Measurements from ENCODE around the gene GP5. TPM values are rescaled to one million over a fixed set of nuclear protein-coding genes. Genes with fewer than 3 reads are reported as not detected.

Gene GP5
- total and polyA plus RNA-seq, 2 of the 13 experiments (the other 11 are each of a cell fraction or from before 2014, with no cell fraction given) = not detected

DNA sequence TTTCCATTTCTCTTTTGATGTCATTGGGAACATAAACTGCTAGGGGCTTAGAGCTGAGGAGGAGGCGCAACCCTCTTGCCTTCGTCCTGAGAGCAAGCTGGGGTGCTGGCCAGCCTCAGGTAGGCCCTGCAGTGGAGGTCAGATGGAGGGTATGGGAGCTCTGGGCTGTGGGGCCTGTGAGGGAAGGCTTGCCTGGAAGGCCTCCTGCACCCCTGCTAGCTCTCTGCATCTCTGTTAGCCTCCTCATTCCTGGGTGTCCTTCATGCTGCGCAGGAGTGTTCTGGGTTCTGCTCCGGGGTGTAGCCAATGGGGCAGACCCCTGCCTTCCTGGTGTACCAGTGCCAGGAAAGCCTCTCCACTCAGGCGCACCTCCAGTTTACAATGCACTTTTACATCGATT is 11.8 kb downstream of the GP5 start:
- 83% methylated on average over 6 of the region's 6 CpGs for WGBS (ENCODE audit: low lambda C conversion rate)
- ChIA-PET POLR2A (no interaction called here), CTCF (ENCODE audit: low intra/inter-chr PET ratio, low total read pairs) (no interaction called here)
- H3K4me2 ChIP-seq (ENCODE audit: low read depth, low read length) = no peak overlapping the region
- no peak for TF ChIP-seq HES4 (CRISPR knock-in tag; IDR thresholded peaks at IDR 0.05; ENCODE audit: borderline replicate concordance)
- no peak for TF ChIP-seq GABPB1 (CRISPR knock-in tag; IDR thresholded peaks at IDR 0.05)
- no peak for TF ChIP-seq RARG (CRISPR knock-in tag; IDR thresholded peaks at IDR 0.05; ENCODE audit: low read depth)
- TF ChIP-seq ZNF773 (CRISPR knock-in tag; IDR thresholded peaks at IDR 0.05; ENCODE audit: borderline replicate concordance) = no peak
- H3K27ac ChIP-seq (ENCODE audit: extremely low read length, insufficient read depth, low read length) = no peak overlapping the region
- DNase-seq (ENCODE audit: low spot score) (no peak), FAIRE-seq (no peak), ATAC-seq (no peak)
- H3K27me3 ChIP-seq (ENCODE audit: control insufficient read depth in 1 of 2, insufficient read depth in 2 of 2, low read length in 2 of 2) = peaks cover 9 to 47% of the 10 kb centered on the region in 2 experiments; a peak in 4 of 5 replicates
- no TSS peak for BruUV-seq (replicated peaks)
- no peaks in the 10 kb centered on the region for H3K79me2 ChIP-seq (ENCODE audit: insufficient read depth, low read length)
- H3K4me1 ChIP-seq (ENCODE audit: insufficient read depth, low read length) = peaks cover 9% of the 10 kb centered on the region; the same call in 1 of the 2 replicates
- H4K20me1 ChIP-seq (ENCODE audit: insufficient read depth, low read length) = no peaks in the 10 kb centered on the region
- 0 out of 2 replicates have a peak, but pooled peaks cover 4% of the 10 kb centered on the region for H3K9me3 ChIP-seq (ENCODE audit: low read length)
- no peaks in the 10 kb centered on the region for H3K36me3 ChIP-seq (replicated peaks in 1 of 2; ENCODE audit: control insufficient read depth in 1 of 2, insufficient read depth in 2 of 2, low read length in 2 of 2)
- intact Hi-C loops (cut with micrococcal nuclease; ENCODE audit: unreplicated experiment) (no loop called here), in situ Hi-C loops (cut with HindIII; ENCODE audit: extremely low pct_ligation_motif_present, low pct_unique_long_range_greater_than_20kb) (no loop called here)
- H3K4me3 ChIP-seq (replicated peaks in 1 of 3; ENCODE audit: insufficient read depth in 1 of 3, low read depth in 2 of 3, low read length in 3 of 3) = no peak overlapping the region
- H2AFZ ChIP-seq (ENCODE audit: low read length) = no peak overlapping the region
- no peak overlapping the region for H3K9ac ChIP-seq (ENCODE audit: insufficient read depth, low read depth, low read length)

DNA sequence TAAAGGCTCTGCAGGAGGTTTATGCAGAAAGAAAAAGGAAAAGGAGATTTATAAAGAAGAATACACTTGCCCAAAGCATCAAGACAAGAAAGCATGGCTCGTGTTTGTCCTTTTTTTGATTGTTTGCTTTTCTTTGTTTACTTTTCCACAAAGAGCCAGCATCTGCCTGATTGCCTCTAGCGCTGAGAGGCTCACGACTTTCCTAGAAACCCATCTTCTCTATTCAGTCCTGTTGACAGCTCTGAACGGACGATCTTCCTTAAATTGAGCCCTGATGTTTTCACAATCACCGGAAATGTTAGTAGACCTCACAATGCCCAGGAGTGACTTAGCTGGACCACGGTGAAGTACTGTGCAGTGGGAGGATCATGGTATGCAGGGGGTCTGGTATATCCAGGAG is 12.4 kb downstream of the GP5 start:
- Histone ChIP-seq H3K4me3 (replicated peaks in 1 of 3; ENCODE audit: insufficient read depth in 1 of 3, low read depth in 2 of 3, low read length in 3 of 3) (no peak overlapping the region), H2AFZ (ENCODE audit: low read length) (no peak overlapping the region), H3K4me1 (ENCODE audit: insufficient read depth, low read length) (peaks cover 9% of the 10 kb centered on the region; the same call in 1 of the 2 replicates), H3K36me3 (replicated peaks in 1 of 2; ENCODE audit: control insufficient read depth in 1 of 2, insufficient read depth in 2 of 2, low read length in 2 of 2) (no peaks in the 10 kb centered on the region), H3K9me3 (ENCODE audit: low read length) (0 out of 2 replicates have a peak, but pooled peaks cover 4% of the 10 kb centered on the region), H3K27me3 (ENCODE audit: control insufficient read depth in 1 of 2, insufficient read depth in 2 of 2, low read length in 2 of 2) (peaks cover 9 to 49% of the 10 kb centered on the region in 2 experiments; a peak in 4 of 5 replicates), H4K20me1 (ENCODE audit: insufficient read depth, low read length) (no peaks in the 10 kb centered on the region), H3K4me2 (ENCODE audit: low read depth, low read length) (no peak overlapping the region), H3K27ac (ENCODE audit: extremely low read length, insufficient read depth, low read length) (no peak overlapping the region), H3K9ac (ENCODE audit: insufficient read depth, low read depth, low read length) (no peak overlapping the region), H3K79me2 (ENCODE audit: insufficient read depth, low read length) (no peaks in the 10 kb centered on the region)
- WGBS (ENCODE audit: low lambda C conversion rate) = 9% methylated on average over 7 of the region's 7 CpGs
- ATAC-seq = peak; percentile 38; the same call in 2 of the 3 replicates
- DNase-seq (ENCODE audit: low spot score) = no peak
- POLR2A ChIA-PET = no interaction called here
- in situ Hi-C loops (cut with HindIII; ENCODE audit: extremely low pct_ligation_motif_present, low pct_unique_long_range_greater_than_20kb) = no loop called here
- intact Hi-C loops (cut with micrococcal nuclease; ENCODE audit: unreplicated experiment) = no loop called here
- no TSS peak for BruUV-seq (replicated peaks)
- CTCF ChIA-PET (ENCODE audit: low intra/inter-chr PET ratio, low total read pairs) = no interaction called here
- FAIRE-seq = no peak
- TF ChIP-seq SOX13 (IDR thresholded peaks at IDR 0.05) = no peak
- peak in 1 of 2 experiments; percentile 14; a peak in 1 of 4 replicates for TF ChIP-seq SOX13 (CRISPR knock-in tag; conservative IDR thresholded peaks at IDR 0.05 in 1 of 2, IDR thresholded peaks at IDR 0.05 in 1 of 2)
- TF ChIP-seq GATAD2A (CRISPR knock-in tag; IDR thresholded peaks at IDR 0.05) = 0 out of 2 replicates have a peak, but pooled peaks have one; percentile 42
- TF ChIP-seq BCL6 (CRISPR knock-in tag; IDR thresholded peaks at IDR 0.05) = peak; percentile 99
- TF ChIP-seq SAP130 (CRISPR knock-in tag; IDR thresholded peaks at IDR 0.05; ENCODE audit: low read depth) = 0 out of 2 replicates have a peak, but pooled peaks have one; percentile 23
- no peak for TF ChIP-seq SOX6 (IDR thresholded peaks at IDR 0.05)
- peak; percentile 42; the same call in 1 of the 2 replicates for TF ChIP-seq SOX6 (CRISPR knock-in tag; IDR thresholded peaks at IDR 0.05)
- no peak for TF ChIP-seq ZNF205 (CRISPR knock-in tag; IDR thresholded peaks at IDR 0.05)
- TF ChIP-seq HHEX (CRISPR knock-in tag; IDR thresholded peaks at IDR 0.05) = peak; percentile 37; the same call in 1 of the 2 replicates
- no peak for TF ChIP-seq ASH2L (IDR thresholded peaks at IDR 0.05; ENCODE audit: insufficient read length, low read depth, low read length)
- TF ChIP-seq FOXA3 (CRISPR knock-in tag; IDR thresholded peaks at IDR 0.05) = peak; percentile 92
- peak; percentile 74 for TF ChIP-seq RARA (CRISPR knock-in tag; IDR thresholded peaks at IDR 0.05)
- TF ChIP-seq, protein P1, sequence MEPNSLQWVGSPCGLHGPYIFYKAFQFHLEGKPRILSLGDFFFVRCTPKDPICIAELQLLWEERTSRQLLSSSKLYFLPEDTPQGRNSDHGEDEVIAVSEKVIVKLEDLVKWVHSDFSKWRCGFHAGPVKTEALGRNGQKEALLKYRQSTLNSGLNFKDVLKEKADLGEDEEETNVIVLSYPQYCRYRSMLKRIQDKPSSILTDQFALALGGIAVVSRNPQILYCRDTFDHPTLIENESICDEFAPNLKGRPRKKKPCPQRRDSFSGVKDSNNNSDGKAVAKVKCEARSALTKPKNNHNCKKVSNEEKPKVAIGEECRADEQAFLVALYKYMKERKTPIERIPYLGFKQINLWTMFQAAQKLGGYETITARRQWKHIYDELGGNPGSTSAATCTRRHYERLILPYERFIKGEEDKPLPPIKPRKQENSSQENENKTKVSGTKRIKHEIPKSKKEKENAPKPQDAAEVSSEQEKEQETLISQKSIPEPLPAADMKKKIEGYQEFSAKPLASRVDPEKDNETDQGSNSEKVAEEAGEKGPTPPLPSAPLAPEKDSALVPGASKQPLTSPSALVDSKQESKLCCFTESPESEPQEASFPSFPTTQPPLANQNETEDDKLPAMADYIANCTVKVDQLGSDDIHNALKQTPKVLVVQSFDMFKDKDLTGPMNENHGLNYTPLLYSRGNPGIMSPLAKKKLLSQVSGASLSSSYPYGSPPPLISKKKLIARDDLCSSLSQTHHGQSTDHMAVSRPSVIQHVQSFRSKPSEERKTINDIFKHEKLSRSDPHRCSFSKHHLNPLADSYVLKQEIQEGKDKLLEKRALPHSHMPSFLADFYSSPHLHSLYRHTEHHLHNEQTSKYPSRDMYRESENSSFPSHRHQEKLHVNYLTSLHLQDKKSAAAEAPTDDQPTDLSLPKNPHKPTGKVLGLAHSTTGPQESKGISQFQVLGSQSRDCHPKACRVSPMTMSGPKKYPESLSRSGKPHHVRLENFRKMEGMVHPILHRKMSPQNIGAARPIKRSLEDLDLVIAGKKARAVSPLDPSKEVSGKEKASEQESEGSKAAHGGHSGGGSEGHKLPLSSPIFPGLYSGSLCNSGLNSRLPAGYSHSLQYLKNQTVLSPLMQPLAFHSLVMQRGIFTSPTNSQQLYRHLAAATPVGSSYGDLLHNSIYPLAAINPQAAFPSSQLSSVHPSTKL (CRISPR knock-in tag; IDR thresholded peaks at IDR 0.05) = peak; percentile 61; the same call in 1 of the 2 replicates
- TF ChIP-seq MIER3 (CRISPR knock-in tag; IDR thresholded peaks at IDR 0.05; ENCODE audit: borderline replicate concordance) = 0 out of 2 replicates have a peak, but pooled peaks have one; percentile 22
